CD4-positive, alpha-beta T cell (primary cell): ENCODE data around the gene SEC16A. TPM values are rescaled to one million over a fixed set of nuclear protein-coding genes. Genes with fewer than 3 reads are reported as not detected.

ENCODE experiments used
- ATAC-seq: fragments of 200-7000 bp; cut with Tn5 transposase; one replicate; pipeline ENCODE4 v1.10.0; 2022; ENCODE audit warnings: mild to moderate bottlenecking; ENCODE audit not compliant: poor library complexity
- CTCF ChIA-PET: fragments of 350-600 bp; sonication (Branson Sonifier 250); formaldehyde crosslinking; loops from one replicate; lab custom pipeline; 2021; ENCODE audit warnings: antibody characterized with exemption, inconsistent platforms; lab: Charles Lee
- POLR2A ChIA-PET: fragments of 350-600 bp; sonication (Branson Sonifier 250); formaldehyde crosslinking; loops from one replicate; lab custom pipeline; 2021; ENCODE audit warnings: antibody characterized with exemption, inconsistent platforms; lab: Charles Lee
- DNase-seq, 14 experiments: peaks; one replicate each; pipeline ENCODE4 v3.0.0-alpha.2; 2013 to 2020; ENCODE audit warnings: mixed read lengths in 2 of 14
- H3K27ac ChIP-seq, 2 donors: one replicate each; pipeline versions ENCODE4 v1.5.1 to v1.7.0; 2013; ENCODE audit warnings: low read length in 2 of 2, low read depth in 1 of 2, mild to moderate bottlenecking in 1 of 2
- H3K27me3 ChIP-seq, 2 experiments: 1 replicate in 1 of 2; 2 replicates in 1 of 2; pipeline versions ENCODE4 v1.6.1 to v1.7.0; 2013; ENCODE audit warnings: low read length in 2 of 2, control low read depth in 1 of 2, mild to moderate bottlenecking in 1 of 2, moderate library complexity in 1 of 2; ENCODE audit not compliant: insufficient read depth in 2 of 2, control insufficient read depth in 1 of 2
- H3K36me3 ChIP-seq: one replicate; pipeline ENCODE4 v1.6.1; 2013; ENCODE audit warnings: low read length, control low read depth; ENCODE audit not compliant: insufficient read depth
- H3K4me1 ChIP-seq: one replicate; pipeline ENCODE4 v1.6.1; 2013; ENCODE audit warnings: low read length, control low read depth; ENCODE audit not compliant: insufficient read depth
- H3K4me3 ChIP-seq: one replicate; pipeline ENCODE4 v1.5.1; 2013; ENCODE audit warnings: mild to moderate bottlenecking, low read length, moderate library complexity
- H3K9me3 ChIP-seq, 2 experiments: 1 replicate in 1 of 2; 2 replicates in 1 of 2; pipeline versions ENCODE4 v1.6.1 to v1.7.0; 2013; ENCODE audit warnings: low read length in 2 of 2, mild to moderate bottlenecking in 2 of 2, control low read depth in 1 of 2, moderate library complexity in 1 of 2; ENCODE audit not compliant: control insufficient read depth in 1 of 2, insufficient read depth in 1 of 2
- H3K27ac Mint-ChIP-seq: one replicate; pipeline ENCODE4 v1.8.0; 2020; ENCODE audit warnings: mixed read lengths
- H3K27me3 Mint-ChIP-seq: one replicate; pipeline ENCODE4 v1.8.0; 2021; ENCODE audit warnings: mixed read lengths
- H3K36me3 Mint-ChIP-seq: one replicate; pipeline ENCODE4 v1.8.0; 2021; ENCODE audit warnings: low read depth, mixed read lengths
- H3K4me1 Mint-ChIP-seq: one replicate; pipeline ENCODE4 v1.8.0; 2021; ENCODE audit warnings: low read depth, mixed read lengths
- H3K4me3 Mint-ChIP-seq: one replicate; pipeline ENCODE4 v1.8.0; 2020; ENCODE audit warnings: mild to moderate bottlenecking, mixed read lengths
- H3K9me3 Mint-ChIP-seq: one replicate; pipeline ENCODE4 v1.8.0; 2020; ENCODE audit warnings: mixed read lengths
- intact Hi-C, 2 experiments: fragments of 100-400 bp; cut with DNase I in 1 of 2; cut with micrococcal nuclease in 1 of 2; formaldehyde crosslinking; loops; one replicate each; pipeline versions ENCODE4 v1.15.1 to v1.9.0; 2023 to 2025; cut with DNase I, micrococcal nuclease
- total RNA-seq, 174 experiments: library from RNA in 2 of 174; stranded (reverse) in 2 of 174; gene quantifications; one replicate each; pipeline ENCODE4 v1.2.3 and lab custom pipeline; 2021 to 2026
- TF ChIP-seq, protein P1 (sequence below): fragments of 200-600 bp; IDR thresholded peaks from one replicate; pipeline ENCODE4 v1.8.0; 2022; ENCODE audit warnings: antibody characterized with exemption, mild to moderate bottlenecking

The SEC16A gene
- total RNA-seq, 2 experiments from 2014 or later, result 73.0 to 75.0 TPM

DNA sequence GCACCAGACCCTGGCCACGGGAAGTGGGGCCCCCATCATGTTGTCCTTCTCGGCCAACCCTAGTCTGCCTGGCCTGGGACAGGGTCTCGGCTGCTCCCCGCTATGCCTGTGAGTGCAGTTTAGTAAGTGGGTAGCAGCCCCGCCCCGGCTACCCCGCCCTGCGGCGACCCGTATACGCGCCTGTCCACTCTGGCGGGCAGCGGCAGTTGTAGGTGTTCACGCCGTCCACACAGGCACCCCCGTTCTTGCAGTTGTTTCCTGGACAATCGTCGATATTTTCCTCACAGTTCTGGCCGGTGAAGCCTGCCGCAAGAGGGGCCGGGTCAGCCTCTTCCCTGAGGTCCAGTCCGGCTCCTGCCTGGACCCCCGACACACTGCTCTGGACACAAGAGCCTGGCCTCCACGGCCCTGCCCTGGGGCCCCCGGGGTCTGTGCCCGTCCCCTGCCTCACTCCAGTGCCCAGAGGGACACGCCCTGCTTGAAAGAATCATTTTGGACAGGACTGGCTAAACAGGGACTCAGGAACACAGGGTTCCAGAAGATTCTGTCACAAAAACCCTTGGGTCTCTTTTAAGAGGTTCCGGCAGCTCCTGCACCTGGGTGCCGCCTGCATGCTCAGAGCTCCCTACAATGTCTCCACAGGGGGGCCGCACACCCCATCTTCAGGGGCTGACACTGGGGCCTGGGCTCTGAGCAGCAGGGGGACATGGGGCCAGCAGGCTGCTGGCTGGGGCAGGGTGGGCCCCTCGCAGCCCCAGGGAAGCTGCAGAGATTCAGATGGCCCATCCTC is 36.6 kb upstream of the SEC16A start:
- ChIA-PET POLR2A (interaction anchor here (3.5 kb wide), 1 partner anchor 20 kb away, joined by 15 read pairs; no protein-coding TSS in a partner anchor), CTCF (no interaction called here)
- TF ChIP-seq, protein P1, sequence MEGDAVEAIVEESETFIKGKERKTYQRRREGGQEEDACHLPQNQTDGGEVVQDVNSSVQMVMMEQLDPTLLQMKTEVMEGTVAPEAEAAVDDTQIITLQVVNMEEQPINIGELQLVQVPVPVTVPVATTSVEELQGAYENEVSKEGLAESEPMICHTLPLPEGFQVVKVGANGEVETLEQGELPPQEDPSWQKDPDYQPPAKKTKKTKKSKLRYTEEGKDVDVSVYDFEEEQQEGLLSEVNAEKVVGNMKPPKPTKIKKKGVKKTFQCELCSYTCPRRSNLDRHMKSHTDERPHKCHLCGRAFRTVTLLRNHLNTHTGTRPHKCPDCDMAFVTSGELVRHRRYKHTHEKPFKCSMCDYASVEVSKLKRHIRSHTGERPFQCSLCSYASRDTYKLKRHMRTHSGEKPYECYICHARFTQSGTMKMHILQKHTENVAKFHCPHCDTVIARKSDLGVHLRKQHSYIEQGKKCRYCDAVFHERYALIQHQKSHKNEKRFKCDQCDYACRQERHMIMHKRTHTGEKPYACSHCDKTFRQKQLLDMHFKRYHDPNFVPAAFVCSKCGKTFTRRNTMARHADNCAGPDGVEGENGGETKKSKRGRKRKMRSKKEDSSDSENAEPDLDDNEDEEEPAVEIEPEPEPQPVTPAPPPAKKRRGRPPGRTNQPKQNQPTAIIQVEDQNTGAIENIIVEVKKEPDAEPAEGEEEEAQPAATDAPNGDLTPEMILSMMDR, result no peak
- no peak overlapping the region for H3K27ac Mint-ChIP-seq
- intact Hi-C loops, result no loop called here
- ATAC-seq, result no peak
- H3K4me3 Mint-ChIP-seq, result no peak overlapping the region
- H3K36me3 Mint-ChIP-seq, result peaks cover 21% of the 10 kb centered on the region
- Histone ChIP-seq H3K4me3 (no peak overlapping the region), H3K27ac (no peak overlapping the region), H3K4me1 (no peaks in the 10 kb centered on the region), H3K9me3 (no peaks in the 10 kb centered on the region), H3K36me3 (peaks cover 73% of the 10 kb centered on the region), H3K27me3 (no peaks in the 10 kb centered on the region)
- DNase-seq, result no peak
- H3K27me3 Mint-ChIP-seq, result no peaks in the 10 kb centered on the region
- H3K9me3 Mint-ChIP-seq, result no peaks in the 10 kb centered on the region
- H3K4me1 Mint-ChIP-seq, result no peaks in the 10 kb centered on the region

DNA sequence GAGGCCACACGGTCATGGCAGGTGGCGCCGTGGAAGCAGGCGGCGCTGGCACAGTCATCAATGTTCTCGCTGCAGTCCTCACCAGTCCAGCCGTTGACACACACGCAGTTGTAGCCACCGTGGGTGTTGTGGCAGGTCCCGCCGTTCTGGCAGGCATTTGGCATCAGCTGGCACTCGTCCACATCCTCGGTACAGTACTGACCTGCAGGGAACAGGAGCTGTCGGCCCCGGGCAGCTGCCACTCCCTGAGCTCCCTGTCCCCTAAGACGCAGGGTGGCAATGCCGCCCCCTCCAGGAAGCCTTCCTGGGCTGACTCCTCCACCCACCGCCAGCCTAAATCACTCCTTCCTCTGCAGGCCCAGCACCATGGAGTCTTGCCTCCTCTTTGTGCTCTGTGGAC is 35.8 kb upstream of the SEC16A start:
- Mint-ChIP-seq H3K9me3 (no peaks in the 10 kb centered on the region), H3K36me3 (peaks cover 21% of the 10 kb centered on the region), H3K27me3 (no peaks in the 10 kb centered on the region), H3K4me3 (no peak overlapping the region), H3K4me1 (no peaks in the 10 kb centered on the region), H3K27ac (no peak overlapping the region)
- intact Hi-C loops, result no loop called here
- CTCF ChIA-PET, result no interaction called here
- Histone ChIP-seq H3K4me1 (no peaks in the 10 kb centered on the region), H3K36me3 (peaks cover 77% of the 10 kb centered on the region), H3K27me3 (no peaks in the 10 kb centered on the region), H3K4me3 (no peak overlapping the region), H3K9me3 (no peaks in the 10 kb centered on the region), H3K27ac (no peak overlapping the region)
- POLR2A ChIA-PET, result no interaction called here
- ATAC-seq, result no peak
- DNase-seq, result no peak
- TF ChIP-seq, protein P1, result no peak

DNA sequence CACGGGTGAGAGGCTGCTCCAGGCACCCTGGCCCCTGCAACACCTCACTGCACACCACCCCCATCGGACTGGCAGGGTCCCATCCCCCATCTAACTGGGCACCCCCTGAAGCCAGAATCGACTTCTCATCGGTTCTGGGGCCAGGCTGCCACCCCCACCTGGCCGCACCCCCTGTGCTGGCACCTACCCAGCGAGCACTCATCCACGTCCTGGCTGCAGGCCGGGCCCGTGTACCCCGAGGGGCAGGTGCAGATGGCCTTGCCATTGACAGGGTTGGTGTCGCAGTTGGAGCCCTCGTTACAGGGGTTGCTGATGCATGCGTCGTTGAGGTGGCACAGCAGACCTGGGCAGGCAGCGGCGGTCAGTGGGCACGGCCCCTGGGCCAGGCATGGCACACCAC is 35.1 kb upstream of the SEC16A start:
- DNase-seq (no peak), ATAC-seq (no peak)
- no peaks in the 10 kb centered on the region for H3K27me3 ChIP-seq
- no peak overlapping the region for H3K27ac ChIP-seq
- peaks cover 77% of the 10 kb centered on the region for H3K36me3 ChIP-seq
- Mint-ChIP-seq H3K9me3 (no peaks in the 10 kb centered on the region), H3K4me3 (no peak overlapping the region), H3K27me3 (no peaks in the 10 kb centered on the region), H3K27ac (no peak overlapping the region), H3K4me1 (no peaks in the 10 kb centered on the region), H3K36me3 (peaks cover 23% of the 10 kb centered on the region)
- no peaks in the 10 kb centered on the region for H3K4me1 ChIP-seq
- ChIA-PET CTCF (no interaction called here), POLR2A (no interaction called here)
- intact Hi-C loops, result no loop called here
- TF ChIP-seq, protein P1, result no peak
- H3K4me3 ChIP-seq, result no peak overlapping the region
- H3K9me3 ChIP-seq, result no peaks in the 10 kb centered on the region
